Heart left ventricle (tissue), 13 donors: Measurements from ENCODE around the gene KCP.

ENCODE experiments used
- POLR2A ChIP-seq, 2 donors: fragments of 450-650 bp; IDR thresholded peaks; one replicate each; pipeline ENCODE4 v1.6.1; 2017; ENCODE audit warnings: antibody characterized with exemption in 2 of 2, mild to moderate bottlenecking in 2 of 2, moderate library complexity in 2 of 2
- TF ChIP-seq, protein P1 (sequence below), 12 donors: fragments of 200-600 bp; sonication (generic) in 4 of 12; IDR thresholded peaks; one replicate each; pipeline versions ENCODE4 v1.5.0 to v1.8.0; 2018 to 2022; ENCODE audit warnings: antibody characterized with exemption in 12 of 12, mild to moderate bottlenecking in 5 of 12
- donor health status: ischemic (EF 13 %, LVEDD 7.1; RV severe dilation, severe dysfunction).
- donor health status: DM: no; HTN: yes; CAD: no.
- donor health status: DM: no; HTN: no; CAD: no.
- donor health status: ischemic (EF 25% LVEDD 6.9; RV normal size, moderate dysfunction).
- donor health status: ischemic (EF 25% LVEDD 5.7; RV mildly dilated, moderate dysfunction).
- donor health status: ischemic (EF 35%, LVEDD 5.7; RV mildly dilated, moderate dysfunction).
- donor health status: nonischemic (EF 11% LVEDD 7.7; RV severe dilation, severe dysfunction).
- donor health status: DM: yes; HTN: yes; CAD: no.
- donor health status: PGD.
- donor health status: ischemic (EF 29% LVEDD 5.4; RV normal size, mild dysfunction).
- donor health status: nonischemic (EF 23%, LVEDD 6.1; RV moderate dilation, normal function).

DNA sequence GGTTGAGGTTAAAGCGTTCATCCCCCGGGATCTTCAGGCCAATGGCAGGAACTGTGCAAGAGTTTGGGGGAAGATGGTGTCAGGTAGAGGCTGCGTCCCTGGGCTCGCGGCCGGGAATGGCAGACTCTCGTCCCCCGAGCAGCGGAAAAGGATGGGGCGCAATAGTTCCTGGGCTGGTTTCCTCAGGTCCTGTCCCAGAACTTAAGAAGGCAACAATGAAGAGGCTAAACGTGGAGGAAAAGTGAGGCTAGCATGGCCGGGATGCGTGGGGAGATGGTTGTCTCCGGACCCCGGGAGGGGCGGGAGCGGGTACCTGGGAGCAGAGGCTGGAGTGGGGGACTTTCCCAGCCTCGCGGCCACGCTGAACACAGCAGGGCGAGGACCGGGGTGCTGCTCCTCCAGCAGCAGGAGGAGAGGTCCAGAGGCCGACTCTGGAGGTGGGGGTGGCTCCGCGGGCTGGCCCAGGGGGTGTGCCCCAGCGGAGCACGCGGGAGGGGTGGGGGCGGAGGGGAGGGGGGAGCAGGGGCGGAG, 28.1 kb upstream of the KCP start:
- TF ChIP-seq, protein P1, sequence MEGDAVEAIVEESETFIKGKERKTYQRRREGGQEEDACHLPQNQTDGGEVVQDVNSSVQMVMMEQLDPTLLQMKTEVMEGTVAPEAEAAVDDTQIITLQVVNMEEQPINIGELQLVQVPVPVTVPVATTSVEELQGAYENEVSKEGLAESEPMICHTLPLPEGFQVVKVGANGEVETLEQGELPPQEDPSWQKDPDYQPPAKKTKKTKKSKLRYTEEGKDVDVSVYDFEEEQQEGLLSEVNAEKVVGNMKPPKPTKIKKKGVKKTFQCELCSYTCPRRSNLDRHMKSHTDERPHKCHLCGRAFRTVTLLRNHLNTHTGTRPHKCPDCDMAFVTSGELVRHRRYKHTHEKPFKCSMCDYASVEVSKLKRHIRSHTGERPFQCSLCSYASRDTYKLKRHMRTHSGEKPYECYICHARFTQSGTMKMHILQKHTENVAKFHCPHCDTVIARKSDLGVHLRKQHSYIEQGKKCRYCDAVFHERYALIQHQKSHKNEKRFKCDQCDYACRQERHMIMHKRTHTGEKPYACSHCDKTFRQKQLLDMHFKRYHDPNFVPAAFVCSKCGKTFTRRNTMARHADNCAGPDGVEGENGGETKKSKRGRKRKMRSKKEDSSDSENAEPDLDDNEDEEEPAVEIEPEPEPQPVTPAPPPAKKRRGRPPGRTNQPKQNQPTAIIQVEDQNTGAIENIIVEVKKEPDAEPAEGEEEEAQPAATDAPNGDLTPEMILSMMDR (IDR thresholded peaks at IDR 0.05): no peak
- TF ChIP-seq POLR2A (IDR thresholded peaks at IDR 0.05): no peak
